H9 (cell line): Measurements from ENCODE around the gene VSIG10L. TPM values are rescaled to one million over a fixed set of nuclear protein-coding genes. Genes with fewer than 3 reads are reported as not detected.

ENCODE experiments used
- DNase-seq: peaks from one replicate; pipeline ENCODE4 v3.0.0-alpha.2; 2017
- H2AFZ ChIP-seq: one replicate; pipeline ENCODE4 v1.6.1; 2013; ENCODE audit warnings: mild to moderate bottlenecking, low read length, control low read depth, moderate library complexity
- H2AK5ac ChIP-seq: 2 replicates; pipeline ENCODE4 v1.6.1; 2013; ENCODE audit warnings: low read length, control low read depth, mixed read lengths; ENCODE audit not compliant: insufficient read length
- H2BK120ac ChIP-seq: one replicate; pipeline ENCODE4 v1.6.1; 2013; ENCODE audit warnings: low read depth, mild to moderate bottlenecking, low read length, control low read depth, inconsistent platforms; ENCODE audit not compliant: poor library complexity, severe bottlenecking
- H2BK12ac ChIP-seq: 2 replicates; pipeline ENCODE4 v1.6.1; 2013; ENCODE audit warnings: low read length, control low read depth, mixed read lengths, low read depth; ENCODE audit not compliant: insufficient read length
- H2BK15ac ChIP-seq: 2 replicates; pipeline ENCODE4 v1.6.1; 2013; ENCODE audit warnings: low read depth, low read length, control low read depth
- H2BK20ac ChIP-seq: one replicate; pipeline ENCODE4 v1.6.1; 2013; ENCODE audit warnings: low read depth, mild to moderate bottlenecking, low read length, control low read depth, inconsistent platforms; ENCODE audit not compliant: poor library complexity, severe bottlenecking
- H2BK5ac ChIP-seq: 2 replicates; pipeline ENCODE4 v1.6.1; 2013; ENCODE audit warnings: low read length, control low read depth, mixed read lengths; ENCODE audit not compliant: insufficient read length
- H3K14ac ChIP-seq: 2 replicates; pipeline ENCODE4 v1.6.1; 2013; ENCODE audit warnings: low read length, control low read depth; ENCODE audit not compliant: insufficient read depth
- H3K18ac ChIP-seq: 2 replicates; pipeline ENCODE4 v1.6.1; 2013; ENCODE audit warnings: low read depth, mild to moderate bottlenecking, mixed read lengths, low read length, control low read depth; ENCODE audit not compliant: insufficient read length
- H3K23ac ChIP-seq: 2 replicates; pipeline ENCODE4 v1.6.1; 2013; ENCODE audit warnings: low read length, control low read depth, mixed read lengths, low read depth; ENCODE audit not compliant: insufficient read length
- H3K23me2 ChIP-seq: 2 replicates; pipeline ENCODE4 v1.6.1; 2013; ENCODE audit warnings: low read depth, mild to moderate bottlenecking, mixed read lengths, low read length, control low read depth; ENCODE audit not compliant: insufficient read length, poor library complexity, severe bottlenecking
- H3K27ac ChIP-seq: 2 replicates; pipeline ENCODE4 v1.5.1; 2013; ENCODE audit warnings: low read length, control low read depth, mixed read lengths, low read depth; ENCODE audit not compliant: insufficient read length
- H3K27me3 ChIP-seq: 2 replicates; pipeline ENCODE4 v1.6.1; 2013; ENCODE audit warnings: low read length, control low read depth, inconsistent platforms; ENCODE audit not compliant: insufficient read depth
- H3K4ac ChIP-seq: 2 replicates; pipeline ENCODE4 v1.6.1; 2013; ENCODE audit warnings: low read depth, mild to moderate bottlenecking, control low read depth, inconsistent platforms, low read length, moderate library complexity
- H3K4me1 ChIP-seq: 2 replicates; pipeline ENCODE4 v1.6.1; 2013; ENCODE audit warnings: low read length, control low read depth, inconsistent platforms; ENCODE audit not compliant: insufficient read depth
- H3K4me2 ChIP-seq: 2 replicates; pipeline ENCODE4 v1.6.1; 2013; ENCODE audit warnings: low read length, control low read depth, mixed read lengths; ENCODE audit not compliant: insufficient read length, insufficient read depth
- H3K56ac ChIP-seq: 2 replicates; pipeline ENCODE4 v1.6.1; 2013; ENCODE audit warnings: low read depth, mild to moderate bottlenecking, mixed read lengths, low read length, control low read depth; ENCODE audit not compliant: insufficient read length
- H3K79me1 ChIP-seq: 2 replicates; pipeline ENCODE4 v1.6.1; 2013; ENCODE audit warnings: low read depth, mild to moderate bottlenecking, moderate library complexity, low read length, control low read depth, inconsistent platforms; ENCODE audit not compliant: insufficient read depth, poor library complexity, severe bottlenecking
- H3K79me2 ChIP-seq: 2 replicates; pipeline ENCODE4 v1.6.1; 2013; ENCODE audit warnings: low read length, control low read depth, inconsistent platforms; ENCODE audit not compliant: insufficient read depth
- H3K9ac ChIP-seq: 2 replicates; pipeline ENCODE4 v1.6.1; 2013; ENCODE audit warnings: low read length, control low read depth, mixed read lengths; ENCODE audit not compliant: insufficient read length; ENCODE audit errors: extremely low read depth
- H3K9me3 ChIP-seq: one replicate; pipeline ENCODE4 v1.6.1; 2013; ENCODE audit warnings: low read depth, low read length, inconsistent platforms; ENCODE audit not compliant: control insufficient read depth
- H3T11ph ChIP-seq: one replicate; pipeline ENCODE4 v1.6.1; 2013; ENCODE audit warnings: mild to moderate bottlenecking, low read length, control low read depth, inconsistent platforms
- H4K20me1 ChIP-seq: one replicate; pipeline ENCODE4 v1.6.1; 2013; ENCODE audit not compliant: control insufficient read depth, insufficient read length, insufficient read depth
- H4K5ac ChIP-seq: 2 replicates; pipeline ENCODE4 v1.6.1; 2013; ENCODE audit warnings: low read depth, mild to moderate bottlenecking, mixed read lengths, low read length, control low read depth; ENCODE audit not compliant: insufficient read length
- H4K8ac ChIP-seq: replicated peaks from 2 replicates; pipeline ENCODE4 v1.6.1; 2013; ENCODE audit warnings: low read length, control low read depth, mixed read lengths, low read depth; ENCODE audit not compliant: insufficient read length
- H4K91ac ChIP-seq: 2 replicates; pipeline ENCODE4 v1.6.1; 2013; ENCODE audit warnings: low read depth, mild to moderate bottlenecking, moderate library complexity, mixed read lengths, low read length, control low read depth; ENCODE audit not compliant: insufficient read length
- H3K27ac Mint-ChIP-seq, 3 experiments: 2 replicates in 2 of 3; 3 replicates in 1 of 3; pipeline ENCODE4 v1.8.0; 2020 to 2021; ENCODE audit warnings: mixed read lengths in 3 of 3, mild to moderate bottlenecking in 1 of 3, moderate library complexity in 1 of 3
- H3K27me3 Mint-ChIP-seq: 2 replicates; pipeline ENCODE4 v1.8.0; 2021; ENCODE audit warnings: low read depth, mild to moderate bottlenecking, moderate library complexity, mixed read lengths
- H3K36me3 Mint-ChIP-seq, 3 experiments: 2 replicates in 2 of 3; 3 replicates in 1 of 3; pipeline ENCODE4 v1.8.0; 2020 to 2021; ENCODE audit warnings: low read depth in 3 of 3, mixed read lengths in 3 of 3; ENCODE audit not compliant: insufficient read depth in 1 of 3
- H3K4me1 Mint-ChIP-seq, 2 experiments: 2 replicates each; pipeline ENCODE4 v1.8.0; 2020; ENCODE audit warnings: mixed read lengths in 2 of 2
- H3K4me3 Mint-ChIP-seq, 2 experiments: 2 replicates in 1 of 2; 3 replicates in 1 of 2; pipeline ENCODE4 v1.8.0; 2020 to 2021; ENCODE audit warnings: mild to moderate bottlenecking in 2 of 2, mixed read lengths in 2 of 2, moderate library complexity in 1 of 2
- H3K9me3 Mint-ChIP-seq, 2 experiments: 2 replicates in 1 of 2; 3 replicates in 1 of 2; pipeline ENCODE4 v1.8.0; 2020; ENCODE audit warnings: mild to moderate bottlenecking in 2 of 2, mixed read lengths in 2 of 2, moderate library complexity in 1 of 2
- CTCF ChIP-seq: fragments of 200-600 bp; sonication (generic); conservative IDR thresholded peaks from 3 replicates; pipeline ENCODE4 v1.8.0; 2021; ENCODE audit warnings: antibody characterized with exemption, mild to moderate bottlenecking
- WGBS: extraction: QIAGEN DNeasy Blood & Tissue Kit; methylation state at CpG from one replicate; pipeline ENCODE4 v1.1.7; 2013; ENCODE audit warnings: missing lambda C conversion rate, low lambda C conversion rate, mixed read lengths; ENCODE audit not compliant: insufficient read length; ENCODE audit errors: extremely low coverage; 5-methylcytosine and 5-hydroxymethylcytosine counted together
- total RNA-seq: library from RNA; stranded (reverse); gene quantifications from 2 replicates; pipeline ENCODE4 v1.2.1, GENCODE V29; 2021

The VSIG10L gene
- total RNA-seq, 1 experiment from 2014 or later, result 5.6 TPM

GRCh38 chr19:51333836-51334460 is 8.0 kb downstream of the VSIG10L start:
- peaks cover 3 to 13% of the 10 kb centered on the region in 2 experiments for H3K4me1 Mint-ChIP-seq
- Histone ChIP-seq H2BK20ac (no peak overlapping the region), H2BK120ac (no peak overlapping the region), H3T11ph (no peak overlapping the region), H3K14ac (no peak overlapping the region; the same call in 1 of the 2 replicates), H2BK12ac (no peak overlapping the region), H3K4me2 (no peak overlapping the region), H3K56ac (no peak overlapping the region), H3K4ac (no peak overlapping the region), H2BK5ac (no peak overlapping the region), H2AK5ac (no peak overlapping the region), H3K79me1 (no peaks in the 10 kb centered on the region), H3K79me2 (no peaks in the 10 kb centered on the region), H4K5ac (no peak overlapping the region), H4K91ac (no peak overlapping the region), H3K9me3 (peaks cover 5% of the 10 kb centered on the region), H3K9ac (no peak overlapping the region), H3K18ac (no peak overlapping the region), H2BK15ac (no peak overlapping the region), H3K23me2 (no peaks in the 10 kb centered on the region), H3K4me1 (no peaks in the 10 kb centered on the region), H2AFZ (no peak overlapping the region), H4K20me1 (no peaks in the 10 kb centered on the region), H3K23ac (no peak overlapping the region), H4K8ac (no peak overlapping the region), H3K27me3 (no peaks in the 10 kb centered on the region), H3K27ac (no peak overlapping the region)
- no peak overlapping the region for H3K4me3 Mint-ChIP-seq
- no CpG with 5 or more reads among the region's 13 CpGs for WGBS
- no peak overlapping the region for H3K27ac Mint-ChIP-seq
- H3K9me3 Mint-ChIP-seq, result 0 out of 5 replicates have a peak, but pooled peaks cover 0 to 4% of the 10 kb centered on the region in 2 experiments
- peaks cover 34 to 47% (median 46%) of the 10 kb centered on the region in 3 experiments for H3K36me3 Mint-ChIP-seq
- no peaks in the 10 kb centered on the region for H3K27me3 Mint-ChIP-seq
- peak; percentile 67 for DNase-seq
- TF ChIP-seq CTCF, result no peak
